CD4-positive, alpha-beta T cell treated with Interleukin-1 beta for 1 hour (primary cell): ENCODE results near the gene FUNDC2.

Experiments
- DNase-seq, 2 donors: peaks; one replicate each; pipeline ENCODE4 v3.0.0-alpha.2; 2020 to 2022

The FUNDC2 gene

DNA sequence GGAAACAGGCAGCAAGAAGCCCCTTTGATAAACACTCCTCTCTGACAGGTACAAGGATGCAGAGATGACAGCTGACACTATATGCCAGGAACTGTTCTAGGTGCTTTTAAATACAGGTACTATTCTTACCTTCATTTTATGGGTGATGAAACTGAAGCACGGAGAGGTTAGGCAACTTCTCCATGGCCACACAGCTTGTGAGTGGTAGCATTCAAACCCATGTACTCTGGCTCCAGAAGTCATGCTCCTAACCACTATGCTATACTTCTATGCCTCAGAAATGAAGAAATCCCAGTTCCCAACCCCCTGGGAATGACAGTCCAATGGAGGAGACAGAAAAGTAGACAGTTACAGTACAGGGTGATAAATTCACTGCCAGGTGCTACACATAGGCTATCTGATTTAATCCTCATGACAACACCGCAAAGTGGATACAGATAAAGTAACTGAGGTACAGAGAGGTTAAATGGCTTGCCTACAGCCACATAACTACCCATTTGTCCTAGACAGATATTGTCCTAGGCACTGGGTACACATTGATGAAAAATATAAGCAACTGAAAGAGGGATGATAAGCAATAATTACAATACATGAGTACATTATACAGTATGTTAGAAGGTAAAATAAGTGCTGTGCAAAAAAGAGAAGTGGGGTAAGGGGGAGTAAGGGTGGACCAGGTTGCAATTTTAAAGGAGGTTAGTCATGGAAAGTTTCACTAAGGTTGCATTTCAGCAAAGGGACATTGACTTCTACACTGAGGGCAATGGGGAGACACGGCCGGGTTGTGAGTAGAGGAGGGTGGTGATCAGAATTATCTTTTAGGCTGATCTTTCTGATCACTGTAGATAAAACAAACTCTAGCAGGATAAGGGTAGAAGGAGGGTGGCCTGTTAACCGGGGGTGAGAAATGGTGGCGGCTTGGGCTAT, 2.5 kb upstream of the FUNDC2 start:
- no peak for DNase-seq

DNA sequence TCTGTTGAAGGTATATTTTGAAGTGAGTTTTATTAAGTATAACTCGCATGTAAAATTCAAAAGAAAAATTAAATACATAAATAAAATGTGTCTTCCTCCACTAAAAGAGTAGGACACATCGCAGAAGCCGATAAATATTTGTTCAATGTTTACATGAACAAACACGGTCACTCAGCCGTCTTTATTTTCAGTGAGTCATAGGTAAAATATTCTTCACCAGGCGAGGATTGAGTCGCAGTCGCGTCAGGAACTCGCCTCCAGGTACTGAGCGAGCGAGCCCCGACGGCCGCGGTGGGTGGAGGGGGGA, 271 bp upstream of the FUNDC2 start:
- no peak for DNase-seq

GRCh38 chrX:155027509-155028066, 944 bp downstream of the FUNDC2 start:
- DNase-seq = peak; percentile 1 to 22

DNA sequence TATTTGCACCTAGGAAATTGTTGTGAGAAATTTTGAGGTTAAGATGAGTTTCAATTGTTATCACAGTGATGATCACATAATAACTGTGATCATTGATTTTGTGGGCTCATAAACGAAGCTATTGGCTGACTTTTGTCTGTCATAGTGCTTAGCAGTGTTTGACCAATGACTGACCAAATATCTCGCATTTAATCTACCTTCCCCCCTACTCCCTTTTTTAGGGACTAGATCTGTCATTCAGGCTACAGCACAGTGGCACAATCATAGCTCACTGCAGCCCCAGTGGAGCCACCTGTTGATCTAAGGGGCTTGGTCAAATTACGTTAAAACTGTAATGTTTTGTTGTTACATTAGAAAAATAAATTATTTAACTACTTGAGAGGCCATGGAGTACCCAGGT, 1.5 kb downstream of the FUNDC2 start:
- peak in 1 of 2 donors; percentile 6 for DNase-seq

- no peak for DNase-seq
These were observed 2.2 kb downstream of the FUNDC2 start for GRCh38 chrX:155028877-155029291.

DNA sequence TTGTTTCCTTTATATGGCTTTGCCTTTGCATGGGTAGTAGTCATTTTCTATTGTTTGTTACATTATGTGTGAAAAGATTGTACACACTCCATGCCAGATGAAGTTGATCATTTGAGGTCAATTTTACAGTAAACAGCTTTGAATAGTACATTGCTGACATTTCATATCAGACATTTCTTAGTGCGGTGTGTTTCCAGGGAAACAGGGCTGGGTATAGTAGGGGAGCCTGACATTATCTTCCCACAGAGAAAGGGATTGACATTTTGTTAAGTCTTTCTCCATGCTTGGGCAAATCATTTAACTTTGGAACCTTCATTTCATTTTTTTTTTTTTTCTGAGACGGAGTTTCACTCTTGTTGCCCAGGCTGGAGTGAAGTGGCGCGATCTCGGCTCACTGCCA, 5.0 kb downstream of the FUNDC2 start:
- no peak for DNase-seq

DNA sequence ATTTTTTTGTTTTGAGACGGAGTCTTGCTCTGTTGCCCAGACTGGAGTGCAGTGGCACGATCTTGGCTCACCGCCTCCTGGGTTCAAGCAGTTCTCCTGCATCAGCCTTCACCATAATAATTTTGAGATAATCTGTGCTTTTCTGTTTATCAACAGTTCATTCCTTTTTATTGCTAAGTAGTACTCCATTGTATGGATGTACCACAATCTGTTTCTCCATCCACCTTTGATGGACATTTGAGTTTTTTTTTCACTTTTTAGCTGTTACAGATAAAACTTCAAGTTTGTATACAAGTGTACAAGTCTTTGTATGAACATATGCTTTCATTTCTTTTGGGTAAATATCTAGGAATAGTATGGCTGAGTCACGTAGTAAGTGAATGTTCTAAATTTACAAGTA, 9.0 kb downstream of the FUNDC2 start:
- no peak for DNase-seq

- no peak for DNase-seq
These were observed 19.6 kb downstream of the FUNDC2 start for GRCh38 chrX:155046129-155046810.

GRCh38 chrX:155046811-155047528, 20.3 kb downstream of the FUNDC2 start:
- no peak for DNase-seq

DNA sequence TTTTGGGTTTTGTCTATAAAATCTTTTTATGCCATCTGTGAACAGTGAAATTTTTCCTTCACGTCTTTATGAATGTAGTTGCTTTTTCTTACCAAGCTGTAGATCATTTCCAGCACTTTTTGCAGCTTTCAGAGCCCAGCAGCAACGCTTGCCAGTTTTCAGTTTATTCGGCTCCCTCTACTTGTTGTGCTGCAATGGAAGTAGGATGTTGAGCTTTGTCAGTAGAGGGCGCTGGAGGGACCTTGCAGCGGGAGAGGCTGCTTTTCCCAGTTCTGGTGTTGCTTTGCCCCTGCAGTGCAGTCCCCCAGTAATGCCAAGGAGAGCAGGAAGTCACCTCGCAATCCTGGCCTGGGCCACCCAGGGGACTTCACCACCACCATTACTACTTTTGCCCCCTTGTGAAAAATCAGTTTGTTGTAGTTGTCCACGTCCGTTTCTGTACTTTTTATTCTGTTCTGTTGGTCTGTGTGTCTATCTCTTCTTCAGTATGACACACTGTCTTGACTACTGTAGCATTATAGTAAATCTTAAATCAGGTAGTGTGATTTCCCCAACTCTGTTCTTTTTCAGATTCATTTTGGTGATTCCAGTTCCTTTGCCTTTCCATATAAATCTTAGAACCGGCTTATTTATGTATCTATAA, 22.5 kb downstream of the FUNDC2 start:
- DNase-seq = peak; percentile 47 to 51

GRCh38 chrX:155052738-155053498, 26.3 kb downstream of the FUNDC2 start:
- no peak for DNase-seq

DNA sequence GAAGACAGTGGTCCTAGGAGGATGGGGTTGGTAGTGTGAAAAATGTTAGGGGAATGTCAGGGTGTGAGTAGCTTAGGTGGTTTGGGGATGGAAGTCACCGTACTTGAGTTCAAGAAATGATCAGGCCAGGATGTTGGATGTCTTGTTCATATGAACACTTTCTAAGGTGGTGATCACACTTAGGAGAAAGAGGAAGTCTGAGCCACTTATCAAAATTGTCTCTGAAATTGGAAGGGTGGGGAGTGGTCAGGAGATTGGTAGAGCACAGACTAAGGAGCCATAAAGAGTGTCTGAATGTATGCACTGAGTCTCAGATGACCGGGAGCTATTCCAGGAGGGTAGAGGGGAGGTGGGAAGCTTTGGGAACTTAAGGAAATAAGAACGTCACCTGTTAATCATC, 27.0 kb downstream of the FUNDC2 start:
- DNase-seq = no peak

GRCh38 chrX:155054255-155054654, 27.6 kb downstream of the FUNDC2 start:
- no peak for DNase-seq

- DNase-seq = no peak
These were observed 28.9 kb downstream of the FUNDC2 start for GRCh38 chrX:155055494-155055893.

GRCh38 chrX:155056471-155056870, 29.8 kb downstream of the FUNDC2 start:
- peak in 1 of 2 donors; percentile 11 for DNase-seq

- DNase-seq = peak; percentile 51 to 58
These were observed 30.5 kb downstream of the FUNDC2 start for GRCh38 chrX:155056877-155057792.

DNA sequence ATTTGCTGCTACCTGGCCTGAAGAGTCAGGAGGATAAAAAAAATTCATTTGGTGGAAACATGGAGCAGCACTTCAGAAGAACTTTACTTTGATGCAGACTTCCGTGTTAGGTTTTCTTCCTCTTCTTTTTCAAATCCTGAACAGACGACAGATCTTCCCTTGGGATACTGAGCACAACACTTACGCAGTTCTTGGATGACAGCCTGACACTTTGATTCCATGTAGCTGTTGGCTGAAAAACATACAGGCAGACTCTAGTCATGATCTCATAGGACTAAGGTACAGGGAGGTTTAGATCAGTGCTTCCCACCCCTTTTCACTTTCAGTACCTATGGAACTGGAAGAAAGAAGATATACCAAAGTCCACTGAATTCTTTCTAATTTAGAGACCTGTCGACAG, 35.1 kb downstream of the FUNDC2 start:
- no peak for DNase-seq

GRCh38 chrX:155065035-155065734, 38.5 kb downstream of the FUNDC2 start:
- no peak for DNase-seq

DNA sequence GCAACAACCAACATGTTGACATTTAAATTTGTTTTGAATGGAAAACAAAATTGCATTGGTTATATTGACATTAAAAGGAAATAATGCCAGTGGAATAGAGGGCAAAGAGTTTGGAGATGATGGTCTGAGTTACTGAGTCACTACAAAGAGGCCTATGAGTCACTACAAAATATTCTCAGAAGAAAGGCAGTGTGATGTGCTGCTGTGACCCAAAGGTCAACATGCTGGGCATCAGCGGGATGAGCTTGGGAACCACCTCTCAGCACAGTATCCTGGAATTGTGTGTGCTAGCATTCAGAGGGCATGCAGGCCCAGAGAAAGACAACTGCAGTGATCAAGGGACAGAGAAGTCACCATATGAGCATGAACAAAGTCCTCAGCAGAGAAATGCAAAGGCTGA, 41.5 kb downstream of the FUNDC2 start:
- no peak for DNase-seq

DNA sequence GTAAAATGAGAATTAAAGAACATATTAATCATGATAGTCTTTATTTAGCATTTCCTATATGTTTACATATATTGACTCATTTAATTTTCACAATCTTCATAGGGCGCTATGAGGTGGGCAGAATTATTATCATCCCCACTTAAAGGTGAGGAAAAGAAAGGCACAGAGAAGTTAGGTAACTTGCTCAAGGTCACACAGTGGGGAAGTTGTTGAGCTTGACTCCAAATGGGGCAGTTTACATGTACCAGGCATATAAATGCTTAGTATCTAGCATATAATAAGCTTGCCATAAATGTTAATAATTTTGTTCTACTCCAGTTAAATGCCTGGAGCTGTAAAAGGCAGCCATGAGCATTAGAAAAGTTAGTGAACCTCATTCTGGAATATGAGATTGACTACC, 42.8 kb downstream of the FUNDC2 start:
- DNase-seq = no peak
